ENCODE results near the gene CARD16.

- TF ChIP-seq CTCF (IDR thresholded peaks at IDR 0.05) (no peak), JUN (IDR thresholded peaks at IDR 0.05) (no peak), POLR2A (IDR thresholded peaks at IDR 0.05; ENCODE audit: low read length) (no peak), EHMT2 (IDR thresholded peaks at IDR 0.05; ENCODE audit: low read depth) (no peak), CEBPB (IDR thresholded peaks at IDR 0.05) (no peak), REST (IDR thresholded peaks at IDR 0.05) (no peak), SREBF2 (IDR thresholded peaks at IDR 0.05) (no peak), NR3C1 (IDR thresholded peaks at IDR 0.05) (no peak), USF2 (IDR thresholded peaks at IDR 0.05) (no peak), TP53 (CRISPR knock-in tag; IDR thresholded peaks at IDR 0.05) (no peak), PBX3 (IDR thresholded peaks at IDR 0.05) (no peak)
These were observed 7.4 kb upstream of the CARD16 start for GRCh38 chr11:105052487-105052886.

All from A549 (cell line).